PC-3 (cell line): Measurements from ENCODE around the gene MACROD2. TPM values are rescaled to one million over a fixed set of nuclear protein-coding genes. Genes with fewer than 3 reads are reported as not detected.
A peak's percentile ranks its signal among the peaks of the same experiment; 100 is the strongest.

ENCODE experiments used
- ATAC-seq: fragments of 200-7000 bp; cut with Tn5 transposase; 2 replicates; pipeline ENCODE4 v1.9.1; 2020; ENCODE audit warnings: mild to moderate bottlenecking, moderate library complexity
- BruUV-seq: library from RNA; stranded (reverse); fragments of 400-500 nt; replicated peaks from 2 replicates; lab custom pipeline; 2021; lab: Mats Ljungman, UMichigan
- CTCF ChIA-PET: fragments of 300-600 bp; sonication (Branson Sonifier 250); formaldehyde crosslinking; loops from one replicate; lab custom pipeline; 2022; ENCODE audit warnings: antibody characterized with exemption; lab: Charles Lee
- POLR2A ChIA-PET: fragments of 300-600 bp; sonication (Branson Sonifier 250); formaldehyde crosslinking; loops from one replicate; lab custom pipeline; 2022; ENCODE audit warnings: antibody characterized with exemption; ENCODE audit not compliant: unreplicated experiment; lab: Charles Lee
- DNase-seq: peaks from one replicate; pipeline ENCODE4 v3.0.0-alpha.2; 2015
- H2AFZ ChIP-seq: fragments of 300-600 bp; sonication (generic); 2 replicates; pipeline ENCODE4 v1.6.0; 2016; ENCODE audit warnings: antibody characterized with exemption, low read length
- H3F3A ChIP-seq: fragments of 300-600 bp; sonication (generic); one replicate; pipeline ENCODE4 v1.6.0; 2017; ENCODE audit warnings: antibody characterized with exemption, low read length, control low read depth, mild to moderate bottlenecking; ENCODE audit not compliant: unreplicated experiment
- H3K27ac ChIP-seq: fragments of 300-600 bp; sonication (generic); 2 replicates; pipeline ENCODE4 v1.5.1; 2016; ENCODE audit warnings: mild to moderate bottlenecking, low read length
- H3K27me3 ChIP-seq: fragments of 300-600 bp; sonication (generic); 2 replicates; pipeline ENCODE4 v1.6.1; 2016; ENCODE audit warnings: low read length, mixed read lengths
- H3K36me3 ChIP-seq: fragments of 300-600 bp; sonication (generic); 2 replicates; pipeline ENCODE4 v1.6.1; 2016; ENCODE audit warnings: low read depth, mixed run types, low read length, mixed read lengths
- H3K4me1 ChIP-seq: fragments of 300-600 bp; sonication (generic); 2 replicates; pipeline ENCODE4 v1.5.1; 2016; ENCODE audit warnings: low read length; ENCODE audit not compliant: insufficient read depth
- H3K4me2 ChIP-seq: fragments of 300-600 bp; sonication (generic); 2 replicates; pipeline ENCODE4 v1.6.0; 2016; ENCODE audit warnings: low read length
- H3K4me3 ChIP-seq: fragments of 300-600 bp; sonication (generic); 2 replicates; pipeline ENCODE4 v1.5.1; 2016; ENCODE audit warnings: mild to moderate bottlenecking, low read length, mixed read lengths
- H3K79me2 ChIP-seq: fragments of 300-600 bp; sonication (generic); 2 replicates; pipeline ENCODE4 v1.6.1; 2017; ENCODE audit warnings: low read length, mixed read lengths
- H3K9ac ChIP-seq: fragments of 300-600 bp; sonication (generic); 2 replicates; pipeline ENCODE4 v1.6.0; 2016; ENCODE audit warnings: mild to moderate bottlenecking, low read length
- H3K9me2 ChIP-seq: fragments of 300-600 bp; sonication (generic); replicated peaks from 2 replicates; pipeline ENCODE4 v1.6.1; 2016; ENCODE audit warnings: mixed run types, low read length, mixed read lengths
- H3K9me3 ChIP-seq: fragments of 300-600 bp; sonication (generic); 2 replicates; pipeline ENCODE4 v1.6.1; 2016; ENCODE audit warnings: low read length, mixed read lengths
- H4K20me1 ChIP-seq: fragments of 300-600 bp; sonication (generic); 2 replicates; pipeline ENCODE4 v1.6.1; 2016; ENCODE audit warnings: low read length, mixed read lengths
- CTCF ChIP-seq: fragments of 300-600 bp; sonication (generic); conservative IDR thresholded peaks from 2 replicates; pipeline ENCODE4 v1.5.1; 2017; ENCODE audit warnings: antibody characterized with exemption, low read depth, mild to moderate bottlenecking, low read length
- EZH2 ChIP-seq: fragments of 300-600 bp; sonication (generic); IDR thresholded peaks from one replicate; pipeline ENCODE4 v1.6.1; 2017; ENCODE audit warnings: antibody characterized with exemption, mild to moderate bottlenecking, low read length; ENCODE audit not compliant: unreplicated experiment
- EZH2phosphoT487 ChIP-seq: fragments of 300-600 bp; sonication (generic); IDR thresholded peaks from 2 replicates; pipeline ENCODE4 v1.6.1; 2018; ENCODE audit warnings: mild to moderate bottlenecking, antibody characterized with exemption, low read length, borderline replicate concordance
- intact Hi-C: fragments of 100-400 bp; cut with micrococcal nuclease; formaldehyde crosslinking; loops from 2 replicates; pipeline ENCODE4 v1.9.0; 2023
- total RNA-seq: library from RNA; depleted of rRNA; stranded (reverse); fragments of >200 nt; gene quantifications from 2 replicates; pipeline ENCODE4 v1.2.3, GENCODE V29; 2014

MACROD2 gene
- total RNA-seq, 1 experiment from 2014 or later: 3.1 TPM

- DNase-seq: peak; percentile 53
- H3K4me3 ChIP-seq: no peak overlapping the region
- no peak overlapping the region for H2AFZ ChIP-seq
- intact Hi-C loops: loop anchor here (1.0 to 5.0 kb wide), 2 partner anchors 82 to 93 kb away; no protein-coding TSS in a partner anchor
- TF ChIP-seq EZH2phosphoT487 (no peak), EZH2 (no peak), CTCF (no peak)
- H3K9ac ChIP-seq: no peak overlapping the region
- no peaks in the 10 kb centered on the region for H4K20me1 ChIP-seq
- ChIA-PET CTCF (interaction anchor here (1.1 kb wide), 1 partner anchor 151 kb away, joined by 4 read pairs; the partner anchor contains the start of gene FLRT3), POLR2A (no interaction called here)
- peaks cover 12% of the 10 kb centered on the region for H3K4me1 ChIP-seq
- peak overlapping the region; percentile 14 for H3K27ac ChIP-seq
- H3K36me3 ChIP-seq: no peaks in the 10 kb centered on the region
- no peaks in the 10 kb centered on the region for H3F3A ChIP-seq
- H3K9me3 ChIP-seq: no peaks in the 10 kb centered on the region
- no peaks in the 10 kb centered on the region for H3K27me3 ChIP-seq
- no TSS peak for BruUV-seq
- H3K79me2 ChIP-seq: no peaks in the 10 kb centered on the region
- H3K9me2 ChIP-seq: no peaks in the 10 kb centered on the region
- peak overlapping the region; percentile 17; the same call in 1 of the 2 replicates for H3K4me2 ChIP-seq
- peak; percentile 73 for ATAC-seq
Observed at GRCh38 chr20:14488756-14489479, 493.6 kb downstream of the MACROD2 start.

- ChIA-PET POLR2A (no interaction called here), CTCF (interaction anchor here (1.1 kb wide), 1 partner anchor 152 kb away, joined by 4 read pairs; the partner anchor contains the start of gene FLRT3)
- DNase-seq (no peak), ATAC-seq (peak; percentile 60)
- intact Hi-C loops: loop anchor here (1.0 to 5.0 kb wide), 2 partner anchors 82 to 93 kb away; no protein-coding TSS in a partner anchor
- Histone ChIP-seq H3K79me2 (no peaks in the 10 kb centered on the region), H3K9me2 (no peaks in the 10 kb centered on the region), H3K4me3 (no peak overlapping the region), H3K27ac (peak overlapping the region; percentile 14), H3K9ac (no peak overlapping the region), H3K36me3 (no peaks in the 10 kb centered on the region), H3K27me3 (no peaks in the 10 kb centered on the region), H4K20me1 (no peaks in the 10 kb centered on the region), H3F3A (no peaks in the 10 kb centered on the region), H3K4me2 (no peak overlapping the region), H2AFZ (no peak overlapping the region), H3K4me1 (peaks cover 12% of the 10 kb centered on the region), H3K9me3 (no peaks in the 10 kb centered on the region)
- no peak for TF ChIP-seq CTCF
- no peak for TF ChIP-seq EZH2
- no peak for TF ChIP-seq EZH2phosphoT487
- no TSS peak for BruUV-seq
Observed at GRCh38 chr20:14489544-14489943, 494.2 kb downstream of the MACROD2 start.

GRCh38 chr20:14491436-14491835 is 496.1 kb downstream of the MACROD2 start:
- no peaks in the 10 kb centered on the region for H3K9me3 ChIP-seq
- no peak overlapping the region for H3K9ac ChIP-seq
- no peak for ATAC-seq
- no peak overlapping the region for H3K4me2 ChIP-seq
- no peaks in the 10 kb centered on the region for H3K9me2 ChIP-seq
- ChIA-PET CTCF (no interaction called here), POLR2A (no interaction called here)
- H3K27me3 ChIP-seq: no peaks in the 10 kb centered on the region
- H3K4me3 ChIP-seq: no peak overlapping the region
- peaks cover 12% of the 10 kb centered on the region for H3K4me1 ChIP-seq
- no peak overlapping the region for H3K27ac ChIP-seq
- no peaks in the 10 kb centered on the region for H3F3A ChIP-seq
- no peak for DNase-seq
- H2AFZ ChIP-seq: no peak overlapping the region
- H3K79me2 ChIP-seq: no peaks in the 10 kb centered on the region
- intact Hi-C loops: loop anchor here (2.0 kb wide), 1 partner anchor 155 kb away; the partner anchor contains the start of gene FLRT3
- no peaks in the 10 kb centered on the region for H3K36me3 ChIP-seq
- no peaks in the 10 kb centered on the region for H4K20me1 ChIP-seq
- TF ChIP-seq EZH2 (no peak), CTCF (no peak), EZH2phosphoT487 (no peak)
- BruUV-seq: no TSS peak
